GM19372 (cell line): ENCODE data around the gene PSMD2.
A peak's percentile ranks its signal among the peaks of the same experiment; 100 is the strongest.

Experiments used
- ATAC-seq: cut with Tn5 transposase; IDR thresholded peaks from one replicate; pipeline ENCODE4 v1.9.1; 2021; ENCODE audit warnings: mild to moderate bottlenecking, low read depth, moderate library complexity; ENCODE audit not compliant: unreplicated experiment

Gene PSMD2

DNA sequence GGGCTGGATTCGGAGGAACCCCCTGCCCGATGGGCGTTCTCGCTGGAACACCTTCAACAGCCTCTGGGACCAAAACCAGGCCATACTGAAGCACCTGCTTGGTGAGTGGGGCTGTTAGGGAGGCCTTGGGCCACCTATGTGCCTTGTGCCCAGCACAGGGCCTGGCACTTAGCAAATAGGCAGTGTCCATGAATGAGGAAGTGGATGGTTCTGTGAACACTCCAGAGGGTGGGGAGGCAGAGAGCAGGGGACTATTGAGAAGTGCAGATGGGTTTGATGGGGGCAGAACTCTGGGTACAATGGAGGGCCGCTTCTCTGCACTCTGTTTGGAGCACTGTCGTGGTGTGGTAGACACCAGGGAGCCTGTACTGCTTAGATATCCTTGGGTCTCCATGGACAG lies 21.7 kb upstream of the PSMD2 start:
- no peak for ATAC-seq

- ATAC-seq, result no peak
These were observed 16.1 kb upstream of the PSMD2 start for GRCh38 chr3:184282941-184283340.

- ATAC-seq, result no peak
These were observed 15.4 kb upstream of the PSMD2 start for GRCh38 chr3:184283681-184284080.

DNA sequence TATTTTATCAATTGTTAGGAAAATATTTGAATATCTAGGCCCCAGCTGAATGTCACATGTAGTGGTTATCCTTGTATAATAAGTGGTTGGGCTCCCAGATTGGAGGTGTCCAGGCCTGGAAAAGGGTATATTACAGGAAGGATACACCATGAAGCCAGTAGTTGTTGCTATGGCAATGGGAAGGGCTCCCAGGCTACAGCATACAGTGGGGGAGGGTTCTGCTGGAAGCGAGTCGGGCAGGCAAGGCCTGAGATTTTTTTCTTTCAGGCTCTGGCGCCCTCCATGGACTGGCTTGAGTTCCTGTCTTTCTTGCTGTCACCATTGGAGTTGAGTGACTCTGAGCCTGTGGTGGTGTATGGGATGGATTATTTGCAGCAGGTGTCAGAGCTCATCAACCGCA lies 14.3 kb upstream of the PSMD2 start:
- no peak for ATAC-seq

DNA sequence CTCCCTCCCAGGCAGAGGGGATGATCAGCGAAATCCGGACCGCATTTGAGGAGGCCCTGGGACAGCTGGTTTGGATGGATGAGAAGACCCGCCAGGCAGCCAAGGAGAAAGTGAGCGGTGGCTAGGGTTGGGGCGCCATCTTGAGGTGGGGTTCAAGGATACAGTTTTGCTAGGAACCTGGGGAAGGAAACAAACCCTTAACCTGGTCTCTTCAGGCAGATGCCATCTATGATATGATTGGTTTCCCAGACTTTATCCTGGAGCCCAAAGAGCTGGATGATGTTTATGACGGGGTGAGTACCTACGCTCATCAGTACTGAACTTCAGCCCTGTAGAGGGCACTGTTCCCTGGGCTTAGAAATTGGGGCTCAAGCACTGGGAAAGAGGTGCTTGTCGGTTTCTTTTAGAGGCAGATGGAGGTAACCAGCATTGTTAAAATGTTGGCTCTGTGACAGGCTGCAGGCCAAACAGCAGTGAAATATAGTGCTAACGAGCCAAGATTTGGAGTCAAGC lies 9.6 kb upstream of the PSMD2 start:
- no peak for ATAC-seq

GRCh38 chr3:184290331-184290730 lies 8.7 kb upstream of the PSMD2 start:
- ATAC-seq, result no peak

DNA sequence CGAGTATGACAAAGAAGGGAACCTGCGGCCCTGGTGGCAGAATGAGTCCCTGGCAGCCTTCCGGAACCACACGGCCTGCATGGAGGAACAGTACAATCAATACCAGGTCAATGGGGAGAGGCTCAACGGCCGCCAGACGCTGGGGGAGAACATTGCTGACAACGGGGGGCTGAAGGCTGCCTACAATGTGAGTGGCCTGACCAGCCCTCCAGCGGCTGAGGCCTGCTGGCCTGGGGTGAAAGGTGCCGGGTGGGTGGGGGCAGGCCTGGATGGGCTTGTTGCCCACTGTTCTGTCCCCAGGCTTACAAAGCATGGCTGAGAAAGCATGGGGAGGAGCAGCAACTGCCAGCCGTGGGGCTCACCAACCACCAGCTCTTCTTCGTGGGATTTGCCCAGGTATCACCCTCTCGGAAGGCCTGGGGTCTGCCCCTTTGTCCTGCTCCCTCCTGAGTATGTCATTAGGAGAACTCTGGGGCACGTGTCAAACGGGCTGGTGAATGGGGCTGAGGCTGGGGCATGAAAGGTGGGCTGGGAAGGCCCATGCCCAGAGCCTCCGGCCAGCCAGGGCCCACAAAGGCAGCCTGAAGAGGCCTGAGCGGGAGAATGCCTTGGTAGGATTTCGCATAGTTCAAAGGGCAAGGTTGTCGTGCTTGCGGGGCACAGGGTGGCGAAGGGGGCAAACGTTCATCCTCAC lies 7.8 kb upstream of the PSMD2 start:
- no peak for ATAC-seq

GRCh38 chr3:184291738-184292445 lies 7.1 kb upstream of the PSMD2 start:
- no peak for ATAC-seq

GRCh38 chr3:184295771-184296170 lies 3.3 kb upstream of the PSMD2 start:
- ATAC-seq, result no peak

DNA sequence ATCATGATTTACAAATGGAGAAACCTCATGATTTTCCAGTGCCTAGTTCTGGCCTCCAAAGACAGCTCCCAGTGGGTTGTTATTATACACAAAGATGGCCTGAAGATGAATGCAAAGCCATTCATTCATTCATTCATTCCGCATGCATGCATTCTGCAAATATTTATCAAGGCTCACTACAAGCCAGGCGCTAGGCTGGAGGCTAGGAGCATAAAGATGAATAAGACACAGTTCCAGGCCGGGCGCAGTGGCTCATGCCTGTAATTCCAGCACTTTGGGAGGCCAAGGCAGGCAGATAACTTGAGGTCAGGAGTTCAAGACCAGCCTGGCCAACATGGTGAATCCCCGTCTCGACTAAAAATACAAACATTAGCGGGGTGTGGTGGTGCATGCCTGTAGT lies 2.4 kb upstream of the PSMD2 start:
- ATAC-seq, result no peak

GRCh38 chr3:184299488-184300377 lies 692 bp downstream of the PSMD2 start:
- no peak for ATAC-seq

DNA sequence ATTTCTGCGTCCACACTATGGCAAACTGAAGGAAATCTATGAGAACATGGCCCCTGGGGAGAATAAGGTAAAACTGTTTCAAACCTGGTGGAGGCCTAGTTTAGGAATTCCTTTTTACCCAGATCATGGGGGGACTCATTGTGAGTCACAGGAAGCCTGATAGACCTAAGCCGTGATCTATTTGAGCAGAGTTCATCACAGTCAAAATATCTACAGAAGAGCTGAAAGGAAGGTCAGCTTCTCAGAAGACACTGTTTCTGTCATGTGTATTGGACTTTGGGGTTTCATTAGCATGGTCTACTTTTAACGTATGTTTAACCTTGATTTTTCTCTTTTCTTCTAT lies 1.3 kb downstream of the PSMD2 start:
- ATAC-seq, result no peak

DNA sequence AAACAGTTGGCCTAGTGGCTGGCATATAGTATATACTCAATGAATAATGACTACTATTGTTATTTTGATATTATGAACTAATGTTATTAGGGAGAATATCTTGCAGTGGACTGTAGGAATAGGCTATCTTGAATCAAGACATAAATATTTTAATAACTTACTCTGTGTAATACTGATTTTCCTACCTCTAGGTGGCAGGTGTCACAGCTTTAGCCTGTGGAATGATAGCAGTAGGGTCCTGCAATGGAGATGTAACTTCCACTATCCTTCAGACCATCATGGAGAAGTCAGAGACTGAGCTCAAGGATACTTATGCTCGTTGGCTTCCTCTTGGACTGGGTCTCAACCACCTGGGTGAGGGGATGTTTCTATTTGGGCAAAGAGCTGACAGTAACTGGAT lies 6.5 kb downstream of the PSMD2 start:
- ATAC-seq, result no peak

GRCh38 chr3:184306341-184306972 lies 7.4 kb downstream of the PSMD2 start:
- no peak for ATAC-seq

DNA sequence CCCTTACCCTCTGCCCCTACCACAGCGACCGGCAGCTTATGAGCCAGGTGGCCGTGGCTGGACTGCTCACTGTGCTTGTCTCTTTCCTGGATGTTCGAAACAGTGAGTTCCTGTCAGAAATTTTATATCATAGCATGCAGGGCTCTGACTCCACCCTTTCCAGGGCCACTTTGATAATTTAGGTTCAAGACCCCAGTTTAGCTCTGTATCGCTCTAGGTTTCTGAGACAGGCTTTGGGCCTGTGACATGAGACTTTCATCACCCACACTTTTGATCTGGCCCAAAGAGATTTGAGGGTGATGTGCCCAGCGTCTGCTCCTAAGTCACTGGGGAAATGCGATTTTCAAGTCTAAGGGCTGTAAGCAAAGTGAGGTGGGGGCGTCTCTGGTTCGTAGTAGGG lies 8.9 kb downstream of the PSMD2 start:
- no peak for ATAC-seq

GRCh38 chr3:184308744-184309143 lies 9.7 kb downstream of the PSMD2 start:
- ATAC-seq, result no peak

GRCh38 chr3:184311633-184312032 lies 12.6 kb downstream of the PSMD2 start:
- ATAC-seq, result no peak

DNA sequence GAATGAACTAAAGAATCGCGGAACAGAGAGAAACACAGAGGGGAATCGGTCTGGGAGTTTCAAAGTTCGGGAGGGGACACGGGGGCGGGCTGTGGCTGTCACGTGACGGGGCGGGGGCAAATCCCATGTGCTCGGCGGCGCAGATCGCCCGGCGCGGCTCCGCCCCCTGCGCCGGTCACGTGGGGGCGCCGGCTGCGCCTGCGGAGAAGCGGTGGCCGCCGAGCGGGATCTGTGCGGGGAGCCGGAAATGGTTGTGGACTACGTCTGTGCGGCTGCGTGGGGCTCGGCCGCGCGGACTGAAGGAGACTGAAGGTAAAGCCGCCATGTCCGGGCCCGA lies 15.3 kb downstream of the PSMD2 start, which contains the start of gene EIF4G1:
Gene EIF4G1 (plus strand): TSS at position 244 of the 337 bp plus-strand sequence. CDS start 1,191 bp downstream, outside the sequence.
- peak; percentile 90 for ATAC-seq

- peak; percentile 43 for ATAC-seq
These were observed 15.9 kb downstream of the PSMD2 start for GRCh38 chr3:184314700-184315542.

- ATAC-seq, result no peak
These were observed 16.5 kb downstream of the PSMD2 start for GRCh38 chr3:184315543-184315867.
